Gastrocnemius medialis (tissue), 4 donors: ENCODE data around the gene LCN15. TPM values are rescaled to one million over a fixed set of nuclear protein-coding genes. Genes with fewer than 3 reads are reported as not detected.

ENCODE experiments used
- ATAC-seq, 2 donors: fragments of 150-250 bp; one replicate each; pipeline ENCODE4 v1.9.1; 2016
- DNase-seq, 2 donors: peaks; one replicate each; pipeline ENCODE4 v3.0.0-alpha.2; 2019
- H3K27ac ChIP-seq, 4 donors: fragments of 200-600 bp; sonication (generic); 1 replicate in 1 of 4; 2 replicates in 3 of 4; pipeline ENCODE4 v1.5.1; 2016 to 2018; ENCODE audit warnings: mild to moderate bottlenecking in 2 of 4, moderate library complexity in 1 of 4
- H3K27me3 ChIP-seq, 3 donors: fragments of 200-600 bp; sonication (generic) in 2 of 3; 1 replicate in 1 of 3; 2 replicates in 2 of 3; pipeline versions ENCODE4 v1.5.1 to v1.6.0; 2016 to 2019; ENCODE audit warnings: mild to moderate bottlenecking in 1 of 3, moderate library complexity in 1 of 3
- H3K36me3 ChIP-seq, 2 donors: fragments of 200-600 bp; sonication (generic) in 1 of 2; one replicate each; pipeline ENCODE4 v1.5.1; 2017 to 2018
- H3K4me1 ChIP-seq, 2 donors: fragments of 200-600 bp; sonication (generic) in 1 of 2; one replicate each; pipeline ENCODE4 v1.5.1; 2016 to 2017; ENCODE audit warnings: mild to moderate bottlenecking in 2 of 2
- H3K4me3 ChIP-seq, 4 donors: fragments of 200-600 bp; sonication (generic) in 3 of 4; 1 replicate in 1 of 4; 2 replicates in 3 of 4; pipeline ENCODE4 v1.5.1; 2016 to 2019; ENCODE audit warnings: mild to moderate bottlenecking in 2 of 4
- H3K9me3 ChIP-seq, 3 donors: fragments of 200-600 bp; sonication (generic) in 2 of 3; 1 replicate in 1 of 3; 2 replicates in 2 of 3; pipeline ENCODE4 v1.5.1; 2016 to 2019
- CTCF ChIP-seq, 5 experiments: fragments of 450-650 bp in 3 of 5; fragments of 200-600 bp in 2 of 5; sonication (generic) in 2 of 5; IDR thresholded peaks in 4 of 5; conservative IDR thresholded peaks in 1 of 5; 1 replicate in 4 of 5; 2 replicates in 1 of 5; pipeline ENCODE4 v1.5.1; 2016 to 2019; ENCODE audit warnings: antibody characterized with exemption in 5 of 5, mild to moderate bottlenecking in 3 of 5, moderate library complexity in 3 of 5
- POLR2A ChIP-seq, 2 donors: fragments of 450-650 bp; IDR thresholded peaks; one replicate each; pipeline ENCODE4 v1.6.1; 2017; ENCODE audit warnings: antibody characterized with exemption in 2 of 2, mild to moderate bottlenecking in 2 of 2, moderate library complexity in 2 of 2
- in situ Hi-C, 4 donors: fragments of 200-750 bp; cut with MboI; loops; one replicate each; pipeline versions ENCODE4 v1.15.0 to v1.8.0; 2017; ENCODE audit warnings: low sequenced_read_pairs in 4 of 4
- intact Hi-C: fragments of 100-400 bp; cut with DNase I; formaldehyde crosslinking; loops from one replicate; pipeline ENCODE4 v1.15.1; 2023; ENCODE audit warnings: low total_unique reads
- total RNA-seq, 4 donors: library from RNA; depleted of rRNA; stranded (reverse); fragments of >200 nt; gene quantifications; one replicate each; pipeline versions ENCODE4 v1.1.0 to v1.2.3, GENCODE V29; 2016

Gene LCN15
- total RNA-seq, 4 donors from 2014 or later, result not detected

GRCh38 chr9:136722093-136722968, 42.0 kb downstream of the LCN15 start:
- H3K4me1 ChIP-seq, result peaks cover 23 to 24% of the 10 kb centered on the region in 2 donors
- DNase-seq (no peak), ATAC-seq (no peak)
- intact Hi-C loops, result no loop called here
- H3K9me3 ChIP-seq, result no peaks in the 10 kb centered on the region
- H3K36me3 ChIP-seq, result peaks cover 0 to 55% of the 10 kb centered on the region in 2 donors
- TF ChIP-seq POLR2A (IDR thresholded peaks at IDR 0.05) (no peak), CTCF (IDR thresholded peaks at IDR 0.05 in 4 of 5, conservative IDR thresholded peaks at IDR 0.05 in 1 of 5) (no peak)
- peak overlapping the region in 2 of 4 donors; percentile 20 to 38 for H3K27ac ChIP-seq
- H3K27me3 ChIP-seq, result no peaks in the 10 kb centered on the region
- H3K4me3 ChIP-seq, result no peak overlapping the region
- in situ Hi-C loops, result no loop called here

- H3K27ac ChIP-seq, result peak overlapping the region in 3 of 4 donors; percentile 11 to 55 (median 38)
- DNase-seq, result no peak
- H3K4me3 ChIP-seq, result no peak overlapping the region
- intact Hi-C loops, result no loop called here
- no peaks in the 10 kb centered on the region for H3K9me3 ChIP-seq
- peaks cover 15 to 16% of the 10 kb centered on the region in 2 donors for H3K4me1 ChIP-seq
- in situ Hi-C loops, result no loop called here
- no peaks in the 10 kb centered on the region for H3K27me3 ChIP-seq
- TF ChIP-seq CTCF (IDR thresholded peaks at IDR 0.05 in 4 of 5, conservative IDR thresholded peaks at IDR 0.05 in 1 of 5), result no peak
- TF ChIP-seq POLR2A (IDR thresholded peaks at IDR 0.05), result no peak
- ATAC-seq, result peak; percentile 26 to 32
- peaks cover 0 to 52% of the 10 kb centered on the region in 2 donors for H3K36me3 ChIP-seq
Measured at GRCh38 chr9:136721339-136722092, 42.8 kb downstream of the LCN15 start.

GRCh38 chr9:136720898-136721338, 43.4 kb downstream of the LCN15 start:
- DNase-seq (no peak), ATAC-seq (no peak)
- Histone ChIP-seq H3K9me3 (no peaks in the 10 kb centered on the region), H3K4me3 (no peak overlapping the region), H3K36me3 (peaks cover 0 to 46% of the 10 kb centered on the region in 2 donors), H3K27ac (peak overlapping the region in 3 of 4 donors; percentile 11 to 55 (median 38)), H3K4me1 (peaks cover 9 to 10% of the 10 kb centered on the region in 2 donors), H3K27me3 (no peaks in the 10 kb centered on the region)
- in situ Hi-C loops, result no loop called here
- TF ChIP-seq CTCF (IDR thresholded peaks at IDR 0.05 in 4 of 5, conservative IDR thresholded peaks at IDR 0.05 in 1 of 5), result no peak
- TF ChIP-seq POLR2A (IDR thresholded peaks at IDR 0.05), result no peak
- intact Hi-C loops, result no loop called here

GRCh38 chr9:136720251-136720897, 43.9 kb downstream of the LCN15 start:
- no peak overlapping the region for H3K4me3 ChIP-seq
- in situ Hi-C loops (no loop called here), intact Hi-C loops (no loop called here)
- H3K27me3 ChIP-seq, result peaks cover 0 to 3% (median 0%) of the 10 kb centered on the region in 3 donors
- DNase-seq (no peak), ATAC-seq (no peak)
- peaks cover 0 to 41% of the 10 kb centered on the region in 2 donors for H3K36me3 ChIP-seq
- H3K4me1 ChIP-seq, result peaks cover 3 to 4% of the 10 kb centered on the region in 2 donors
- no peaks in the 10 kb centered on the region for H3K9me3 ChIP-seq
- TF ChIP-seq CTCF (IDR thresholded peaks at IDR 0.05 in 4 of 5, conservative IDR thresholded peaks at IDR 0.05 in 1 of 5) (no peak), POLR2A (IDR thresholded peaks at IDR 0.05) (no peak)
- peak overlapping the region in 3 of 4 donors; percentile 11 to 55 (median 38) for H3K27ac ChIP-seq
